Right lobe of liver (tissue), 4 donors: ENCODE measurements around the gene ARL13B.

ENCODE experiments used
- POLR2A ChIP-seq: fragments of 450-650 bp; IDR thresholded peaks from one replicate; pipeline ENCODE4 v1.6.1; 2017; ENCODE audit warnings: antibody characterized with exemption, mild to moderate bottlenecking
- TF ChIP-seq, protein P1 (sequence below), 4 donors: fragments of 200-600 bp in 3 of 4; fragments of 450-650 bp in 1 of 4; IDR thresholded peaks; one replicate each; pipeline versions ENCODE4 v1.5.1 to v1.8.0; 2016 to 2022; ENCODE audit warnings: antibody characterized with exemption in 4 of 4, mild to moderate bottlenecking in 2 of 4
- donor health status: DM: no; HTN: no; CAD: no.
- donor health status: DM: no; HTN: no; CAD: no.
- donor health status: DM: no; HTN: yes; CAD: no.

DNA sequence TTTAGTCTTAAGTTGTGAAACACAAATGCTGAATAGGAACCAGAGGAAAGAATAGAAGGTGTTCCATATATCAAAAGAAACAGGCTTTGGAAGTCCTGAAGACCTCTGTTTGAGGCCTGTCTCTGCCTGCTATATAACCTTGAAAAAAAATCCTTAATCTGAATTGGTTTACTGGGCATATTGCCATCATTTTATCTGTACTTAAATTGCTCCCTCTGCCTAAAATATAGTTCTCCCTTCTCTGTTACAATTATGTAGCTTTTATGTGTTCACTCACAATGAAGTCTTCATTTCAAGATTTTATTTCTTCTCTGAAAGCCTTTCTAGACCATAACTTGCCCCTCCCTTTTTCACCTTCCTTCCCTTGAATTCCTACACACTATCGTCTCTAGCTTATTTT lies 21.2 kb downstream of the ARL13B start:
- TF ChIP-seq POLR2A = no peak
- TF ChIP-seq, protein P1, sequence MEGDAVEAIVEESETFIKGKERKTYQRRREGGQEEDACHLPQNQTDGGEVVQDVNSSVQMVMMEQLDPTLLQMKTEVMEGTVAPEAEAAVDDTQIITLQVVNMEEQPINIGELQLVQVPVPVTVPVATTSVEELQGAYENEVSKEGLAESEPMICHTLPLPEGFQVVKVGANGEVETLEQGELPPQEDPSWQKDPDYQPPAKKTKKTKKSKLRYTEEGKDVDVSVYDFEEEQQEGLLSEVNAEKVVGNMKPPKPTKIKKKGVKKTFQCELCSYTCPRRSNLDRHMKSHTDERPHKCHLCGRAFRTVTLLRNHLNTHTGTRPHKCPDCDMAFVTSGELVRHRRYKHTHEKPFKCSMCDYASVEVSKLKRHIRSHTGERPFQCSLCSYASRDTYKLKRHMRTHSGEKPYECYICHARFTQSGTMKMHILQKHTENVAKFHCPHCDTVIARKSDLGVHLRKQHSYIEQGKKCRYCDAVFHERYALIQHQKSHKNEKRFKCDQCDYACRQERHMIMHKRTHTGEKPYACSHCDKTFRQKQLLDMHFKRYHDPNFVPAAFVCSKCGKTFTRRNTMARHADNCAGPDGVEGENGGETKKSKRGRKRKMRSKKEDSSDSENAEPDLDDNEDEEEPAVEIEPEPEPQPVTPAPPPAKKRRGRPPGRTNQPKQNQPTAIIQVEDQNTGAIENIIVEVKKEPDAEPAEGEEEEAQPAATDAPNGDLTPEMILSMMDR (IDR thresholded peaks at IDR 0.05) = no peak
